PC-3 (cell line): ENCODE results near the gene GDPD3.

Experiments
- CTCF ChIP-seq: fragments of 300-600 bp; sonication (generic); conservative IDR thresholded peaks from 2 replicates; pipeline ENCODE4 v1.5.1; 2017; ENCODE audit warnings: antibody characterized with exemption, low read depth, mild to moderate bottlenecking, low read length
- EZH2 ChIP-seq: fragments of 300-600 bp; sonication (generic); IDR thresholded peaks from one replicate; pipeline ENCODE4 v1.6.1; 2017; ENCODE audit warnings: antibody characterized with exemption, mild to moderate bottlenecking, low read length; ENCODE audit not compliant: unreplicated experiment

- TF ChIP-seq CTCF, result no peak
- TF ChIP-seq EZH2, result no peak
Measured at GRCh38 chr16:30157214-30157613, 43.9 kb upstream of the GDPD3 start.
